IMR-90 (cell line): Measurements from ENCODE around the gene TMEM38B. TPM values are rescaled to one million over a fixed set of nuclear protein-coding genes. Genes with fewer than 3 reads are reported as not detected.

Source experiments
- ATAC-seq: fragments of 200-7000 bp; cut with Tn5 transposase; 2 replicates; pipeline ENCODE4 v1.9.1; 2020; ENCODE audit warnings: low read depth, mild to moderate bottlenecking, moderate library complexity
- BruUV-seq: library from RNA; stranded (reverse); fragments of 400-500 nt; replicated peaks from 2 replicates; lab custom pipeline; 2021; lab: Mats Ljungman, UMichigan
- CTCF ChIA-PET: fragments of 300-600 bp; formaldehyde crosslinking; extraction: SDS; loops from one replicate; lab custom pipeline; 2021; ENCODE audit warnings: antibody characterized with exemption; lab: Yijun Ruan, JAX
- POLR2A ChIA-PET: fragments of 300-600 bp; sonication (Branson Sonifier 250); formaldehyde crosslinking; loops from one replicate; lab custom pipeline; 2022; ENCODE audit warnings: antibody characterized with exemption; ENCODE audit not compliant: unreplicated experiment; lab: Charles Lee
- DNase-seq: peaks from one replicate; pipeline ENCODE4 v3.0.0; 2013
- H2AFZ ChIP-seq: replicated peaks from 2 replicates; pipeline ENCODE3; 2013; ENCODE audit warnings: low read length, mild to moderate bottlenecking; ENCODE audit not compliant: poor library complexity
- H2AK5ac ChIP-seq: 2 replicates; pipeline ENCODE4 v1.6.1; 2013; ENCODE audit warnings: low read depth, low read length, inconsistent platforms
- H2AK9ac ChIP-seq: replicated peaks from 2 replicates; pipeline ENCODE3; 2013; ENCODE audit warnings: mild to moderate bottlenecking, low read depth, low read length, moderate library complexity; ENCODE audit not compliant: poor library complexity
- H2BK120ac ChIP-seq: 2 replicates; pipeline ENCODE4 v1.6.1; 2013; ENCODE audit warnings: low read depth, low read length, inconsistent platforms
- H2BK15ac ChIP-seq: 3 replicates; pipeline ENCODE4 v1.6.1; 2013; ENCODE audit warnings: low read depth, low read length, inconsistent platforms
- H2BK20ac ChIP-seq: 2 replicates; pipeline ENCODE4 v1.6.1; 2013; ENCODE audit warnings: low read depth, mild to moderate bottlenecking, inconsistent platforms, low read length, moderate library complexity
- H2BK5ac ChIP-seq: 2 replicates; pipeline ENCODE4 v1.6.1; 2013; ENCODE audit warnings: mild to moderate bottlenecking, low read depth, low read length, inconsistent platforms; ENCODE audit not compliant: poor library complexity, severe bottlenecking
- H3K14ac ChIP-seq: replicated peaks from 2 replicates; pipeline ENCODE4 v1.6.1; 2013; ENCODE audit warnings: low read depth, low read length, inconsistent platforms
- H3K18ac ChIP-seq: 2 replicates; pipeline ENCODE4 v1.6.1; 2013; ENCODE audit warnings: low read depth, low read length, control low read depth
- H3K23ac ChIP-seq: 2 replicates; pipeline ENCODE4 v1.6.1; 2013; ENCODE audit warnings: low read depth, low read length, inconsistent platforms
- H3K27ac ChIP-seq: 2 replicates; pipeline ENCODE4 v1.5.1; 2013; ENCODE audit warnings: mild to moderate bottlenecking, control low read depth, low read length; ENCODE audit not compliant: insufficient read depth
- H3K27me3 ChIP-seq: 2 replicates; pipeline ENCODE4 v1.6.1; 2013; ENCODE audit warnings: low read length; ENCODE audit not compliant: control insufficient read depth, insufficient read depth
- H3K36me3 ChIP-seq: 2 replicates; pipeline ENCODE4 v1.6.1; 2013; ENCODE audit warnings: low read length, mixed read lengths; ENCODE audit not compliant: control insufficient read depth, insufficient read depth
- H3K4ac ChIP-seq: 2 replicates; pipeline ENCODE4 v1.6.1; 2013; ENCODE audit warnings: low read depth, low read length, inconsistent platforms
- H3K4me1 ChIP-seq: 2 replicates; pipeline ENCODE4 v1.6.1; 2013; ENCODE audit warnings: low read length, mixed read lengths; ENCODE audit not compliant: control insufficient read depth, insufficient read depth
- H3K4me2 ChIP-seq: 2 replicates; pipeline ENCODE4 v1.6.1; 2013; ENCODE audit warnings: low read depth, mild to moderate bottlenecking, control low read depth, low read length, moderate library complexity
- H3K4me3 ChIP-seq: 2 replicates; pipeline ENCODE4 v1.5.1; 2013; ENCODE audit warnings: low read depth, mild to moderate bottlenecking, control low read depth, low read length, moderate library complexity; ENCODE audit not compliant: insufficient read depth
- H3K56ac ChIP-seq: 2 replicates; pipeline ENCODE4 v1.6.1; 2013; ENCODE audit warnings: low read length, inconsistent platforms; ENCODE audit not compliant: insufficient read depth; ENCODE audit errors: extremely low read depth
- H3K79me1 ChIP-seq, 2 experiments: 2 replicates each; pipeline ENCODE4 v1.6.1; 2013; ENCODE audit warnings: low read length in 2 of 2, inconsistent platforms in 1 of 2, low read depth in 1 of 2
- H3K9ac ChIP-seq: 2 replicates; pipeline ENCODE4 v1.6.1; 2013; ENCODE audit warnings: low read depth, low read length, control low read depth
- H3K9me1 ChIP-seq: 2 replicates; pipeline ENCODE4 v1.6.1; 2013; ENCODE audit warnings: low read length, inconsistent platforms; ENCODE audit not compliant: insufficient read depth
- H3K9me3 ChIP-seq: 2 replicates; pipeline ENCODE4 v1.6.1; 2013; ENCODE audit warnings: low read length; ENCODE audit not compliant: control insufficient read depth, insufficient read depth
- H4K20me1 ChIP-seq: 2 replicates; pipeline ENCODE4 v1.6.1; 2013; ENCODE audit warnings: low read length, inconsistent platforms; ENCODE audit not compliant: insufficient read depth
- H4K5ac ChIP-seq: 2 replicates; pipeline ENCODE4 v1.6.1; 2013; ENCODE audit warnings: mild to moderate bottlenecking, low read depth, low read length, control low read depth
- H4K8ac ChIP-seq, 2 experiments: 2 replicates each; pipeline ENCODE4 v1.6.1; 2013; ENCODE audit warnings: low read depth in 2 of 2, low read length in 2 of 2, control low read depth in 1 of 2, inconsistent platforms in 1 of 2
- H4K91ac ChIP-seq: 2 replicates; pipeline ENCODE4 v1.6.1; 2013; ENCODE audit warnings: low read depth, low read length, inconsistent platforms; ENCODE audit not compliant: insufficient read depth
- BHLHE40 ChIP-seq: fragments of 150-350 bp; IDR thresholded peaks from 2 replicates; pipeline ENCODE4 v1.6.1; 2016; ENCODE audit warnings: mild to moderate bottlenecking, low read depth, low read length
- CEBPB ChIP-seq: IDR thresholded peaks from 2 replicates; pipeline ENCODE4 v1.6.1; 2012; ENCODE audit warnings: low read depth, low read length, improper control_type of control experiment
- CHD1 ChIP-seq: IDR thresholded peaks from 2 replicates; pipeline ENCODE4 v1.6.1; 2012; ENCODE audit warnings: low read depth, low read length, improper control_type of control experiment
- CTCF ChIP-seq: conservative IDR thresholded peaks from 2 replicates; pipeline ENCODE4 v1.5.1; 2012; ENCODE audit warnings: mild to moderate bottlenecking, low read depth, low read length, improper control_type of control experiment
- ELK1 ChIP-seq: fragments of 150-350 bp; IDR thresholded peaks from 2 replicates; pipeline ENCODE4 v1.6.1; 2016; ENCODE audit warnings: low read depth, mild to moderate bottlenecking, low read length, moderate library complexity, borderline replicate concordance
- FOS ChIP-seq: fragments of 150-350 bp; IDR thresholded peaks from 2 replicates; pipeline ENCODE4 v1.6.1; 2016; ENCODE audit warnings: low read depth, low read length
- MAFK ChIP-seq: IDR thresholded peaks from 2 replicates; pipeline ENCODE4 v1.6.1; 2012; ENCODE audit warnings: low read depth, low read length, improper control_type of control experiment
- MAZ ChIP-seq: IDR thresholded peaks from 2 replicates; pipeline ENCODE4 v1.6.1; 2012; ENCODE audit warnings: low read depth, mild to moderate bottlenecking, low read length, improper control_type of control experiment, moderate library complexity, borderline replicate concordance
- MXI1 ChIP-seq: IDR thresholded peaks from 2 replicates; pipeline ENCODE4 v1.6.1; 2012; ENCODE audit warnings: low read depth, mild to moderate bottlenecking, low read length, moderate library complexity, borderline replicate concordance
- NFE2L2 ChIP-seq: fragments of 150-350 bp; IDR thresholded peaks from 2 replicates; pipeline ENCODE4 v1.6.1; 2016; ENCODE audit warnings: low read depth, mild to moderate bottlenecking, low read length
- POLR2A ChIP-seq: IDR thresholded peaks from 2 replicates; pipeline ENCODE4 v1.6.1; 2012; ENCODE audit warnings: mild to moderate bottlenecking, low read depth, low read length
- RAD21 ChIP-seq: IDR thresholded peaks from 2 replicates; pipeline ENCODE4 v1.6.1; 2012; ENCODE audit warnings: low read length, improper control_type of control experiment
- RCOR1 ChIP-seq: IDR thresholded peaks from 2 replicates; pipeline ENCODE4 v1.6.1; 2012; ENCODE audit warnings: mild to moderate bottlenecking, low read length, improper control_type of control experiment; ENCODE audit not compliant: insufficient replicate concordance
- RFX5 ChIP-seq: IDR thresholded peaks from 2 replicates; pipeline ENCODE4 v1.8.0; 2012; ENCODE audit warnings: low read depth, mild to moderate bottlenecking, low read length, moderate library complexity
- SMC3 ChIP-seq: fragments of 150-350 bp; IDR thresholded peaks from 2 replicates; pipeline ENCODE4 v1.6.1; 2016; ENCODE audit warnings: low read depth, mild to moderate bottlenecking, antibody characterized with exemption, low read length, moderate library complexity
- WGBS, 2 experiments: methylation state at CpG; one replicate each; pipeline versions ENCODE4 v1.1.5 to v1.1.7; 2013; ENCODE audit warnings: missing lambda C conversion rate in 2 of 2; ENCODE audit not compliant: insufficient read length in 1 of 2; ENCODE audit errors: extremely low coverage in 2 of 2; 5-methylcytosine and 5-hydroxymethylcytosine counted together
- dilution Hi-C: fragments of 300-500 bp; cut with HindIII; formaldehyde crosslinking; loops from one replicate; pipeline ENCODE4 v1.14.3; 2018; ENCODE audit warnings: low sequenced_read_pairs; ENCODE audit not compliant: unreplicated experiment
- in situ Hi-C: fragments of 300-500 bp; cut with MboI; formaldehyde crosslinking; loops from 3 replicates; pipeline ENCODE4 v1.14.3; 2019; ENCODE audit warnings: low sequenced_read_pairs, inconsistent platforms, mixed read lengths
- intact Hi-C: fragments of 100-400 bp; cut with micrococcal nuclease; formaldehyde crosslinking; loops from 2 replicates; pipeline ENCODE4 v1.10.0; 2022
- polyA plus RNA-seq, 3 experiments: library from polyadenylated mRNA; depleted of rRNA; stranded (reverse); fragments of >200 nt; gene quantifications; 2 replicates each; pipeline ENCODE4 v1.2.3, GENCODE V29; 2012; ENCODE audit warnings: low replicate concordance in 1 of 3
- total RNA-seq: library from RNA; depleted of rRNA; stranded (reverse); fragments of >200 nt; gene quantifications from 2 replicates; pipeline ENCODE4 v1.2.3, GENCODE V29; 2012
- TF ChIP-seq, protein P1 (sequence below): fragments of 150-350 bp; IDR thresholded peaks from 2 replicates; pipeline ENCODE4 v1.6.1; 2017; ENCODE audit warnings: mild to moderate bottlenecking, antibody characterized with exemption, low read length, low read depth

TMEM38B gene
- total and polyA plus RNA-seq, 2 of the 4 experiments (the other 2 are of a cell fraction), result 3.3 to 11.5 TPM

DNA sequence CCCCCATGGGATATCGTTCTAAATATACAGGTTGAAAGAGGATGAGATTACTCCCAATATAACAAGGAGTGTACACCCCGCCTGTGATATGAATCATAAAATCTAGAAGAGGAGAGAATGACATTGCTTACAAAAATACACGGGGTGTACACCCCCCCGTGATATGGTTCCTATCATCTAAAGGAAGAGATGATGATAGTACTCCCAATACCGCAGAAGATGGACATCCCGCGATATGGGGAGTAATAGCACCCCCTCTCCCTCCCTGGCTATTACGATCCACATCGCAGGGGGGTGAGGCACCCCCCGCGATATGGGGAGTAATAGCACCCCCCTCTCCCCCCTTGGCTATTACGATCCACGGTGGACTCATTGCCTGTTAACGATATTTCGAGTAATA lies 124.6 kb downstream of the TMEM38B start:
- WGBS, 2 experiments, result 65% methylated on average over 4 of the region's 15 CpGs; no CpG with 5 or more reads in 1 of the 2 experiments
- H3K9me3 ChIP-seq, result 0 out of 2 replicates have a peak, but pooled peaks cover 2% of the 10 kb centered on the region
- dilution Hi-C loops (no loop called here), in situ Hi-C loops (no loop called here), intact Hi-C loops (no loop called here)
- BruUV-seq, result no TSS peak
- no peak overlapping the region for H2BK5ac ChIP-seq
- H3K4me2 ChIP-seq, result no peak overlapping the region
- no peak overlapping the region for H2BK15ac ChIP-seq
- no peaks in the 10 kb centered on the region for H3K79me1 ChIP-seq
- H3K27ac ChIP-seq, result no peak overlapping the region
- H3K27me3 ChIP-seq, result no peaks in the 10 kb centered on the region
- H4K91ac ChIP-seq, result no peak overlapping the region
- H4K5ac ChIP-seq, result no peak overlapping the region
- H2AFZ ChIP-seq, result no peak overlapping the region
- ChIA-PET POLR2A (no interaction called here), CTCF (no interaction called here)
- H3K9ac ChIP-seq, result no peak overlapping the region
- H3K4me3 ChIP-seq, result no peak overlapping the region
- no peak overlapping the region for H3K23ac ChIP-seq
- DNase-seq (no peak), ATAC-seq (no peak)
- H3K18ac ChIP-seq, result no peak overlapping the region
- no peak overlapping the region for H3K4ac ChIP-seq
- no peak overlapping the region for H2BK20ac ChIP-seq
- H4K20me1 ChIP-seq, result no peaks in the 10 kb centered on the region
- no peak overlapping the region for H3K14ac ChIP-seq
- no peak for TF ChIP-seq CEBPB
- no peak for TF ChIP-seq RFX5
- TF ChIP-seq SMC3, result no peak
- TF ChIP-seq RAD21, result no peak
- no peak for TF ChIP-seq ELK1
- TF ChIP-seq RCOR1, result no peak
- TF ChIP-seq, protein P1, sequence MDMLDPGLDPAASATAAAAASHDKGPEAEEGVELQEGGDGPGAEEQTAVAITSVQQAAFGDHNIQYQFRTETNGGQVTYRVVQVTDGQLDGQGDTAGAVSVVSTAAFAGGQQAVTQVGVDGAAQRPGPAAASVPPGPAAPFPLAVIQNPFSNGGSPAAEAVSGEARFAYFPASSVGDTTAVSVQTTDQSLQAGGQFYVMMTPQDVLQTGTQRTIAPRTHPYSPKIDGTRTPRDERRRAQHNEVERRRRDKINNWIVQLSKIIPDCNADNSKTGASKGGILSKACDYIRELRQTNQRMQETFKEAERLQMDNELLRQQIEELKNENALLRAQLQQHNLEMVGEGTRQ, result no peak
- no peak for TF ChIP-seq MAZ
- no peak for TF ChIP-seq BHLHE40
- TF ChIP-seq MXI1, result no peak
- TF ChIP-seq NFE2L2, result no peak
- TF ChIP-seq POLR2A, result no peak
- no peak for TF ChIP-seq CTCF
- no peak for TF ChIP-seq FOS
- TF ChIP-seq MAFK, result no peak
- TF ChIP-seq CHD1, result no peak
- H2BK120ac ChIP-seq, result no peak overlapping the region
- no peak overlapping the region for H2AK9ac ChIP-seq
- H3K9me1 ChIP-seq, result no peaks in the 10 kb centered on the region
- H3K4me1 ChIP-seq, result no peaks in the 10 kb centered on the region
- H3K36me3 ChIP-seq, result no peaks in the 10 kb centered on the region
- H2AK5ac ChIP-seq, result no peak overlapping the region
- no peak overlapping the region for H3K56ac ChIP-seq
- no peak overlapping the region for H4K8ac ChIP-seq
